MCF 10A (cell line): Measurements from ENCODE around the gene MTG2. TPM values are rescaled to one million over a fixed set of nuclear protein-coding genes. Genes with fewer than 3 reads are reported as not detected.

Source experiments
- BruUV-seq: library from RNA; stranded (reverse); fragments of 400-500 nt; replicated peaks from 2 replicates; lab custom pipeline; 2021; lab: Mats Ljungman, UMichigan
- CTCF ChIA-PET: fragments of 300-600 bp; sonication (Branson Sonifier 250); formaldehyde crosslinking; extraction: SDS; loops from one replicate; lab custom pipeline; 2021; ENCODE audit warnings: antibody characterized with exemption, inconsistent platforms; lab: Yijun Ruan, JAX
- POLR2A ChIA-PET: fragments of 300-600, 350-650 bp; sonication (Branson Sonifier 250); formaldehyde crosslinking; extraction: SDS; loops from one replicate; lab custom pipeline; 2020; ENCODE audit warnings: antibody characterized with exemption, inconsistent platforms; lab: Yijun Ruan, JAX
- DNase-seq: peaks from one replicate; pipeline ENCODE4 v3.0.0-alpha.2; 2018; ENCODE audit not compliant: unreplicated experiment
- H3K27ac Mint-ChIP-seq: one replicate; pipeline ENCODE4 v1.8.0; 2022; ENCODE audit warnings: mild to moderate bottlenecking, low read depth, mixed read lengths; ENCODE audit not compliant: unreplicated experiment
- H3K27me3 Mint-ChIP-seq: one replicate; pipeline ENCODE4 v1.8.0; 2022; ENCODE audit warnings: mixed read lengths; ENCODE audit not compliant: insufficient read depth, unreplicated experiment
- H3K36me3 Mint-ChIP-seq: one replicate; pipeline ENCODE4 v1.8.0; 2022; ENCODE audit warnings: mild to moderate bottlenecking, moderate library complexity, mixed read lengths; ENCODE audit not compliant: insufficient read depth, unreplicated experiment
- H3K4me1 Mint-ChIP-seq: one replicate; pipeline ENCODE4 v1.8.0; 2022; ENCODE audit warnings: mixed read lengths; ENCODE audit not compliant: insufficient read depth, unreplicated experiment
- H3K4me3 Mint-ChIP-seq: one replicate; pipeline ENCODE4 v1.8.0; 2022; ENCODE audit warnings: mild to moderate bottlenecking, moderate library complexity, mixed read lengths; ENCODE audit not compliant: unreplicated experiment
- H3K9me3 Mint-ChIP-seq: one replicate; pipeline ENCODE4 v1.8.0; 2022; ENCODE audit warnings: mixed read lengths; ENCODE audit not compliant: unreplicated experiment
- intact Hi-C: fragments of 100-400 bp; cut with micrococcal nuclease; formaldehyde crosslinking; loops from 2 replicates; pipeline ENCODE4 v1.14.1; 2022
- total RNA-seq: library from RNA; stranded (reverse); gene quantifications from 2 replicates; pipeline ENCODE4 v1.2.3, GENCODE V29; 2022
- TF ChIP-seq, protein P1 (sequence below): fragments of 200-600 bp; IDR thresholded peaks from one replicate; pipeline ENCODE4 v1.8.0; 2022; ENCODE audit warnings: antibody characterized with exemption, mild to moderate bottlenecking; ENCODE audit not compliant: unreplicated experiment

The MTG2 gene
- total RNA-seq, 1 experiment from 2014 or later, result 61.0 TPM

DNA sequence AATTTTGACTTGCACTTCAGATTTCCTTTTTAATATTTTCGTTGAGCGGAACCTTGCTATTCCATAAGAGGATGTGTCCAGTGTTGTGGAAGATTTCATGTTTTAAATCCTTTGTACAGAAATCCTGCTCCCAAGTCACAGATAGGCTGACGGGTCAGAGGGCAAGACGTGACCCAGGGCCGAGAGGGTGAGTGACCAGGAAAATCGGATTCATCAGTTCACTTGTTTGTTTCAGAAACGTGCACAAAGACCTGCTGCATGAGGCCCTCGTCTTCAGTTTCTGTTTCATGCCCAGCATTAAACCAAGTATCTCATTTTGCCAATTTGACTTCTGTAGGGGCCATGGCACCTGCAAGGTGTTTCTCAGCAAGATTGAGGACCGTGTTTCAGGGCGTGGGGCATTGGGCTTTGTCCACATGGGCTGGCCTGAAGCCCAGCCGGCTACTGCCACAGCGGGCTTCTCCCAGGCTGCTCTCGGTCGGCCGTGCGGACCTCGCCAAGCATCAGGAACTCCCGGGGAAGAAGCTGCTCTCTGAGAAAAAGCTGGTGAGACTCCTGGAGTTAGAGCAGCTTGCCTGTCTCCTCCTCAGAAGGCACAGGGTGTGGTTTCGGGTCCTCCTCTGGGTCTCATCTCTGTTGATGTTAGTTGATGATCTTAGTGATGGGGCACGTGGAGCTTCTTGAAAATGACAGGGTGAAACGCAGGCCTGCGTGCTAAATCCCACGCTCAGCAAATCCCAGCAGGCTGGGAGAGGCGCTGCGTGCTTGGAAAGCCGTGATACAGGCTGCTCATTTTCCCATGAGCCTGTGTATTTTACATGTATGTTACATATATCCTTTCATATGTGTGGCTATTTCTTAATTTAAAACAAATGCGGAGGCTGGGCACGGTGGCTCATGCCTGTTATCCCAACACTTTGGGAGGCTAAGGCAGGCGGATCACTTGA, 10.5 kb downstream of the MTG2 start:
- Mint-ChIP-seq H3K4me3 (no peak overlapping the region), H3K27me3 (no peaks in the 10 kb centered on the region), H3K9me3 (no peaks in the 10 kb centered on the region), H3K27ac (no peak overlapping the region), H3K36me3 (peaks cover 80% of the 10 kb centered on the region), H3K4me1 (no peaks in the 10 kb centered on the region)
- DNase-seq, result no peak
- CTCF ChIA-PET, result interaction anchor here (0.6 kb wide), 1 partner anchor 1958 kb away, joined by 3 read pairs; no protein-coding TSS in a partner anchor
- TF ChIP-seq, protein P1, sequence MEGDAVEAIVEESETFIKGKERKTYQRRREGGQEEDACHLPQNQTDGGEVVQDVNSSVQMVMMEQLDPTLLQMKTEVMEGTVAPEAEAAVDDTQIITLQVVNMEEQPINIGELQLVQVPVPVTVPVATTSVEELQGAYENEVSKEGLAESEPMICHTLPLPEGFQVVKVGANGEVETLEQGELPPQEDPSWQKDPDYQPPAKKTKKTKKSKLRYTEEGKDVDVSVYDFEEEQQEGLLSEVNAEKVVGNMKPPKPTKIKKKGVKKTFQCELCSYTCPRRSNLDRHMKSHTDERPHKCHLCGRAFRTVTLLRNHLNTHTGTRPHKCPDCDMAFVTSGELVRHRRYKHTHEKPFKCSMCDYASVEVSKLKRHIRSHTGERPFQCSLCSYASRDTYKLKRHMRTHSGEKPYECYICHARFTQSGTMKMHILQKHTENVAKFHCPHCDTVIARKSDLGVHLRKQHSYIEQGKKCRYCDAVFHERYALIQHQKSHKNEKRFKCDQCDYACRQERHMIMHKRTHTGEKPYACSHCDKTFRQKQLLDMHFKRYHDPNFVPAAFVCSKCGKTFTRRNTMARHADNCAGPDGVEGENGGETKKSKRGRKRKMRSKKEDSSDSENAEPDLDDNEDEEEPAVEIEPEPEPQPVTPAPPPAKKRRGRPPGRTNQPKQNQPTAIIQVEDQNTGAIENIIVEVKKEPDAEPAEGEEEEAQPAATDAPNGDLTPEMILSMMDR, result no peak
- intact Hi-C loops, result no loop called here
- BruUV-seq, result no TSS peak
- POLR2A ChIA-PET, result no interaction called here

DNA sequence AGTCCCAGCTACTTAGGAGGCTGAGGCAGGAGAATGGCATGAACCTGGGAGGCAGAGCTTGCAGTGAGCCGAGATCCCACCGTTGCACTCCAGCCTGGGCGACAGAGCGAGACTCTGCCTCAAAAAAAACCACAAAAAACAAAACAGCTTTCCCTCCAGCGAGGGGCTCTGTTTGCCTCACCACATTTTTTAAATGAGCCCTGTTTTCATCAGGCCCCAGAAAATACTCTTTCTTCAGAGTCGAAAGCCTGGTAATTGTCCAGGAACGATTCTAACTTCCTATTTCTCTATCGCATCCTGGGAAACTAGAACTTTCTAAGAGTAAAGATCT, 12.2 kb downstream of the MTG2 start:
- H3K4me3 Mint-ChIP-seq, result no peak overlapping the region
- BruUV-seq, result no TSS peak

DNA sequence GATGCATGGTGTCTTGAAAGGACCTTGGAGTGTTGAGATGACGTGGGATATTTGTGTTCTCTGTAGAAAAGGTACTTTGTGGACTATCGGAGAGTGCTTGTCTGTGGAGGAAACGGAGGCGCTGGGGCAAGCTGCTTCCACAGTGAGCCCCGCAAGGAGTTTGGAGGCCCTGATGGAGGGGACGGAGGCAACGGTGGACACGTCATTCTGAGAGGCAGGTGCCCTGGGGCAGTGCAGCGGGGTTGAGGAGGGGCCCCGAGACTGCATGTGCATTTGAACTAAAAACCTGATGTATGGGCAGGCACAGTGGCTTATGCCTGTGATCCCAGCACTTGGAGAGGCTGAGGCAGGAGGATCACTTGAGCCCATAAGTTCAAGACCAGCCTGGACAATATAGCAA, 12.9 kb downstream of the MTG2 start:
- no peak overlapping the region for H3K27ac Mint-ChIP-seq
- intact Hi-C loops, result no loop called here
- no peak overlapping the region for H3K4me3 Mint-ChIP-seq
- H3K27me3 Mint-ChIP-seq, result no peaks in the 10 kb centered on the region
- no peak for DNase-seq
- H3K36me3 Mint-ChIP-seq, result peaks cover 79% of the 10 kb centered on the region
- H3K4me1 Mint-ChIP-seq, result no peaks in the 10 kb centered on the region
- ChIA-PET POLR2A (no interaction called here), CTCF (interaction anchor here (1.1 kb wide), 1 partner anchor 14 kb away, joined by 6 read pairs; no protein-coding TSS in a partner anchor)
- TF ChIP-seq, protein P1, result no peak
- BruUV-seq, result no TSS peak
- no peaks in the 10 kb centered on the region for H3K9me3 Mint-ChIP-seq

More for the DNA sequence above, 12.2 kb downstream of the MTG2 start:
- intact Hi-C loops, result no loop called here
- no peaks in the 10 kb centered on the region for H3K27me3 Mint-ChIP-seq
- H3K27ac Mint-ChIP-seq, result no peak overlapping the region
- CTCF ChIA-PET, result interaction anchor here (0.6 to 0.8 kb wide), 2 partner anchors 10 to 38 kb away, joined by 3 to 4 read pairs; no protein-coding TSS in a partner anchor
- peaks cover 82% of the 10 kb centered on the region for H3K36me3 Mint-ChIP-seq
- no peaks in the 10 kb centered on the region for H3K9me3 Mint-ChIP-seq
- no peaks in the 10 kb centered on the region for H3K4me1 Mint-ChIP-seq
- POLR2A ChIA-PET, result no interaction called here
- TF ChIP-seq, protein P1, result no peak
- DNase-seq, result no peak

DNA sequence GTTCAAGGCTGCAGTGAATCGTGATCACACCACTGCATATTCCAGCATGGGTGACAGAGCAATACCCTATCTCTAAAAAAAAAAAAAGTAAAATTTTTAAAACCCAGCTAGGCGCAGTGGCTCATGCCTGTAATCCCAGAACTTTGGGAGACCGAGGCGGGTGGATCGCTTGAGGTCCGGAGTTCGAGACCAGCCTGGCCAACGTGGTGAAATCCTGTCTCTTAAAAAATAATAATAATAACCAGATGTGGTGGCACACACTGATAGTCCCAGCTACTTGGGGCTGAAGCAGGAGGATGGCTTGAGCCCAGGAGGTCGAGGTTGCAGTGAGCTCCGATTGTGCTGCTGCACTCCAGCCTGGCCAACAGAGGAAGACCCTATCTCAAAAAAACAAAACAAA, 13.5 kb downstream of the MTG2 start:
- H3K27me3 Mint-ChIP-seq, result no peaks in the 10 kb centered on the region
- no peak for DNase-seq
- ChIA-PET CTCF (interaction anchor here (1.1 kb wide), 1 partner anchor 13 kb away, joined by 6 read pairs; no protein-coding TSS in a partner anchor), POLR2A (no interaction called here)
- intact Hi-C loops, result no loop called here
- H3K27ac Mint-ChIP-seq, result no peak overlapping the region
- H3K9me3 Mint-ChIP-seq, result no peaks in the 10 kb centered on the region
- H3K36me3 Mint-ChIP-seq, result peaks cover 76% of the 10 kb centered on the region
- TF ChIP-seq, protein P1, result no peak
- no peak overlapping the region for H3K4me3 Mint-ChIP-seq
- H3K4me1 Mint-ChIP-seq, result no peaks in the 10 kb centered on the region
- no TSS peak for BruUV-seq
